Fibroblast of skin of left biceps (primary cell): Measurements from ENCODE around the gene LHFPL2.

Experiments used
- DNase-seq, 2 experiments: peaks; one replicate each; pipeline ENCODE4 v3.0.0-alpha.2; 2013; ENCODE audit warnings: low read depth in 2 of 2

The LHFPL2 gene

GRCh38 chr5:78504704-78505677 is 143.6 kb downstream of the LHFPL2 start:
- peak; percentile 97 for DNase-seq

- no peak for DNase-seq
Observed at GRCh38 chr5:78503958-78504653, 144.5 kb downstream of the LHFPL2 start.

GRCh38 chr5:78501411-78502352 is 146.9 kb downstream of the LHFPL2 start:
- no peak for DNase-seq

- DNase-seq = no peak
Observed at GRCh38 chr5:78500871-78501270, 147.7 kb downstream of the LHFPL2 start.

- DNase-seq = no peak
Observed at GRCh38 chr5:78500028-78500427, 148.5 kb downstream of the LHFPL2 start.

GRCh38 chr5:78499485-78499884 is 149.1 kb downstream of the LHFPL2 start:
- no peak for DNase-seq

- DNase-seq = no peak
Observed at GRCh38 chr5:78497573-78498533, 150.7 kb downstream of the LHFPL2 start.

GRCh38 chr5:78496373-78496772 is 152.2 kb downstream of the LHFPL2 start:
- no peak for DNase-seq

GRCh38 chr5:78495800-78496199 is 152.8 kb downstream of the LHFPL2 start:
- no peak for DNase-seq

- DNase-seq = no peak
Observed at GRCh38 chr5:78492650-78493049, 155.9 kb downstream of the LHFPL2 start.

- DNase-seq = no peak
Observed at GRCh38 chr5:78492224-78492623, 156.3 kb downstream of the LHFPL2 start.

GRCh38 chr5:78490709-78491485 is 157.7 kb downstream of the LHFPL2 start:
- no peak for DNase-seq

GRCh38 chr5:78487846-78488245 is 160.7 kb downstream of the LHFPL2 start:
- no peak for DNase-seq

GRCh38 chr5:78486218-78486617 is 162.4 kb downstream of the LHFPL2 start:
- no peak for DNase-seq

GRCh38 chr5:78483809-78484521 is 164.6 kb downstream of the LHFPL2 start:
- no peak for DNase-seq

GRCh38 chr5:78482948-78483347 is 165.6 kb downstream of the LHFPL2 start:
- DNase-seq = no peak

GRCh38 chr5:78476795-78477194 is 171.8 kb downstream of the LHFPL2 start:
- no peak for DNase-seq

GRCh38 chr5:78475370-78475769 is 173.2 kb downstream of the LHFPL2 start:
- no peak for DNase-seq

- DNase-seq = no peak
Observed at GRCh38 chr5:78473751-78474150, 174.8 kb downstream of the LHFPL2 start.
